Inflammatory macrophage (primary cell): ENCODE measurements around the gene PPM1G.
"Not testable (repeated sequence)": the region's sequence is repeated elsewhere in the genome, so short reads cannot be mapped to it uniquely, and the experiment has no call there.

Experiments used
- DNase-seq, 2 donors: peaks; one replicate each; pipeline ENCODE4 v3.0.0-alpha.2; 2020 to 2022
- total RNA-seq, 18 experiments: gene quantifications; one replicate each; lab custom pipeline; 2026; ENCODE audit warnings: mixed read lengths in 6 of 18, inconsistent platforms in 2 of 18; lab: John Stamatoyannopoulos, UW

PPM1G gene
- total RNA-seq, result 33.4 to 114 (median 81.5) reads per million in 18 experiments

DNA sequence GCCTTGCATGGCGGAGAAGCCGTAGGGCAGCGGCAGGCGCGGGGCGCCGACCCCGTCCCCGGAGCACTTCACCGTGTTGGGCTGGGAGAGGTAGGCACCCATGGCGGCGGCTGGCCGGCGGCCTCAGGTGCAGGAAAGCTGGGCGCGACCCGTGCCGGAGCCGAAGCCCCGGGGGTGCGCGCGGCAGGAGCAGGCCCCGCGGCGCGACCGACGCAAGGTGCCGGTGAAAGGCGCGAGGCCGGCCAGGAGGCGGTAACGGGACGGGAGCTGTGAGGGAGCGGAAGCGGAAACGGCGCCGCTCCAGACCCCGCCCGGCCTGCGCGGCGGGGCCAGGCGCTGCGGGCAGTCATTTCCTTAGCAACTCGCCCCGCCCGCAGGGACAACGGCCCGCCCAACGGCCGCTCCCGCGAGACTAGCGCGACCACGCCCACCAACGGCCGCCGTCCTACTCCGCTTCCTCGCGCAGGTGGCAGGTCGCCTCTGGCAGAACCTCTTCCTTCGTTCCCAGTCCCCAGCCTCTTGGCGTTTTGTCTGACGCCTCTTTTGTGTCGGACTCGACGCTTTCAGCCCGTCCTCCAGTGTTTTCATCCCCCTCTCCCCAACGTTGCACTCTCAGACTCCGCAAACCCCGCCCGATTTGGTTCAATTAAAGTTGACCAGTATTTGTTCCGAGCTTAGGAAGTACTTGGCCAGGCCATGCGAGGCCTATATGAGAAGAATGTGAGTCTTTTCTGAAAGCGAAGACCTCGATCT lies at the start of gene PPM1G:
Gene PPM1G (minus strand): TSS at position 271 of the 753 bp plus-strand sequence. CDS start 169 bp downstream, at position 102.
- DNase-seq, result peak; percentile 95 to 97

- no peak for DNase-seq
Measured at GRCh38 chr2:27453968-27454367, 44.6 kb upstream of the PPM1G start.

DNA sequence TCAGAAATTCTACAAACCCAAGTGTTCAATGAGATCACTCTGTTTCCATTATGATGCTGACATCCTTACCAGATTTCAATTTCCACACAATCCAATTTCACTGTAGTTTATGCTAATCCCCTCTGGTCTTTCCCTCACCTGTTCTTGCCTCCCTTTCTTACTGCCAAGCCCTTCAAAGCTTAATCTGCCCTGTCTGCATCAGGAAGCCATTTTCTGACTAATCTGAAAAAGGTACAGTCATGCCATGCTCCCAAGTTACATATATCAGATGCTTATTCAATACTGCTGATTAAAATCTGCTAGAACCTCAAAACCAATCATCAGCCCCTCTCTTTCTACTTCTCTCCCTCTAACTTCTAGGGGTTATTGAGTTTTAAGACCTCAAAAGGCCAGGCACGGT lies 41.7 kb upstream of the PPM1G start:
- no peak for DNase-seq

- DNase-seq, result peak in 1 of 2 donors; percentile 41
Measured at GRCh38 chr2:27448381-27448780, 39.0 kb upstream of the PPM1G start.

- DNase-seq, result no peak
Measured at GRCh38 chr2:27446057-27446456, 36.7 kb upstream of the PPM1G start.

DNA sequence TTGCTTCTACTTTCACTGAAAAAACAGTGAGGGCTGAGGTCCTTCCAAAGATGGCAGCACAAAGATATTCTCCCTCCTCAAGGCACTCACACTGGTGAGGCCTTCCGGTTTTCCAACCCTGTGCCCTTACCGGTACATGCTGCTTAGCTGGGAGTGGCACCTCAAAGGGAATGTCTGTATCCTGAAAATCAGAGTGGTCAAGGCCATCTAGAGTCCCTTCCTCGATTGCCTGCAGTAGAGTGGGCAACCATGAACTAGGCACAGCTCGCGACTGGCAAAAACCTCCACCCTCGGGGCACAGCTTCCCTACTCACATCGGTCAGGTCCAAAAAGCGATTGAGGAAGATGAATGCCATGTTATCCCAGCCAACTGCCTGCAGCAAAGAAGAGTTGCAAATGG lies 36.2 kb upstream of the PPM1G start:
- DNase-seq, result no peak

DNA sequence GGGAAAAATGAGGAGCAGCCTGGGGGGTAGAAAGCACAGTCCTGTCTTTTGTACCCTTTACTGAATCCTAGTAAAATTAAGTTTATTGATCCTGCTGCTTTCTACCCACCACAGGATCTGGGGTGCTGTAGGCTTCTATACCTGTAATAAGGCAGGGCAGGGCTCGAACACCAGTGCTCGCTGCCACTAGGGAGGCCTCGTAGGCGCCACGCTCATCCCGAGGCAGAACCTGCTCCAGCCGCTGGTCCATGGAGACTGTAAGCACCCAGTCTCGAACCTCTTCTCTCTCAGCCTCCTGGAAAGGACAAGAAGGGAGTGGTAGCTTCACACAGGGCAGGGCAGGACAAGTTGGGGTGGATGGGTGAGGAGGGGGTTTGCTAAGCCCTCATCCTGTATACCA lies 35.8 kb upstream of the PPM1G start:
- DNase-seq, result no peak

DNA sequence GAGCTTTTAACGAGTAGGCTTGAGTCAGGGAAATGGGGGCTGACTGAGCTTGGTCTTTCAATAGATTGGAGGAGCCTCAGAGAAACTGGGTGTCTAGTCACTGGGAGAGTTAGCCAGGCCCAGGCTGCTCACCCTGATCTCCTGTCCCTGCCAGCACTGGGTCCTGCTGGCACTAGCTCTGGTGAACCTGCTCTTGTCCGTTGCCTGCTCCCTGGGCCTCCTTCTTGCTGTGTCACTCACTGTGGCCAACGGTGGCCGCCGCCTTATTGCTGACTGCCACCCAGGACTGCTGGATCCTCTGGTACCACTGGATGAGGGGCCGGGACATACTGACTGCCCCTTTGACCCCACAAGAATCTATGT lies 33.5 kb upstream of the PPM1G start:
- no peak for DNase-seq

- no peak for DNase-seq
Measured at GRCh38 chr2:27441958-27442919, 32.8 kb upstream of the PPM1G start, which contains the start of gene KRTCAP3. TSS of gene KRTCAP3 (plus strand) at chr2:27442381. CDS start at chr2:27442413, 32 bp downstream.

DNA sequence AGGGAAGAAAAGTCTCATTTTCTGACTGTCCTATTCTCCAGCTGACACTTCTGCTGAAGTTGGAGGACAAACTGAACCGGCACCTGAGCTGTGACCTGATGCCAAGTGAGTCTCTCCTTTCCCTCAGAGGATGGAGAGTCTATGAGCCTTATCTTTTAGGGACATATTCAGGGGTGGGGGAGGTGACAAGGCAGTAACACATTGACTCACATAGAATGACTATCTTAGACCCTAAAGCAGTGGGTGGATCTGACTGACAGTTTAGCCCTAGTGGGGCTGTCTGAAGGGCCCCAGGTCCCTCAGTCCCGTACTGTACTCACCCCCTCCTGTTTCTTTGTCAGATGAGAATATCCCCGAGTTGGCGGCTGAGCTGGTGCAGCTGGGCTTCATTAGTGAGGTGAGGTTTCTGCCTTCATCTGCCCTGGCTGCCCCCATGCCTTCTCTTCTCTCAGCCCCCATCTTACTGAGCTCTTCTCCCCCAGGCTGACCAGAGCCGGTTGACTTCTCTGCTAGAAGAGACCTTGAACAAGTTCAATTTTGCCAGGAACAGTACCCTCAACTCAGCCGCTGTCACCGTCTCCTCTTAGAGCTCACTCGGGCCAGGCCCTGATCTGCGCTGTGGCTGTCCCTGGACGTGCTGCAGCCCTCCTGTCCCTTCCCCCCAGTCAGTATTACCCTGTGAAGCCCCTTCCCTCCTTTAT lies 32.0 kb upstream of the PPM1G start:
- DNase-seq, result no peak

DNA sequence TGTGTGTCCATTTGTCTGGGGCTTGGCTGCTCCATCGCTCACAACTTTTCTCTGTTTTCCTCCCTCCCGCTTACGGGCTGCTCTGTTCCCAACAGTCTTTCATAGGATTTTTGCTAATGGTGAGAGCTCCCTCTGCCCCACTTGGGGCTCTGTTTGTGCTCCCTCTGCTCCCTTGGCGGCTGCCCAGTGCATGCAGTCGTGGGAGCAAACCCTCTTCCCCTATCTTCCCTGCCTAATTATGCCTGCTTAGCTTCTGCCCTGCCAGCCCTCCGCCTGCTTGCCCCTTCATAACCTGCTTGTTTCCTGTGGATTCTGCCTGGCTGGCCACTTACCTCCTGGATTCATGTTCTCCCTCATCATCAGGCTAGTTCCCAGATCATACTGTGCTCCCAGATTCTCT lies 26.2 kb upstream of the PPM1G start:
- DNase-seq, result no peak

DNA sequence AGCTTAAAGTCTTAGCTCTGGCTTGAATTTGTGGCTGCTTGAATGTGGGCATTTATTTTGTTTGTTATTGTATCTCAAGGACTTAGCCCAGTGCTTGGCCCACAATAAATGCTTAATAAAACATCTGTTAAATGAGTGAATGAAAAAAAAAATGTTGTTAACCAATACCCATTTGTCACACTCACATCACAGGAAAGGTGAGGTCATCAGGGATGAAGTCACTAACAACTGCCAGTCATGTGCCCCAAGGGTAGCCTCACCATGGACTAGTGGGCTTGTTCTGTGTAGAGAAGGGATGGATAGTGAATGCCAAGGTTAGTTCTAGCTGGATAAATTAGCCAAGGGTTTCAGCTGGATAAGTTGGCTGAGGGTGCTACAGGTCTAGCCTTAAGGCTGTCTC lies 22.0 kb upstream of the PPM1G start:
- DNase-seq, result peak; percentile 70 to 84

GRCh38 chr2:27428978-27429541 lies 19.7 kb upstream of the PPM1G start:
- DNase-seq, result peak; percentile 77 to 93

DNA sequence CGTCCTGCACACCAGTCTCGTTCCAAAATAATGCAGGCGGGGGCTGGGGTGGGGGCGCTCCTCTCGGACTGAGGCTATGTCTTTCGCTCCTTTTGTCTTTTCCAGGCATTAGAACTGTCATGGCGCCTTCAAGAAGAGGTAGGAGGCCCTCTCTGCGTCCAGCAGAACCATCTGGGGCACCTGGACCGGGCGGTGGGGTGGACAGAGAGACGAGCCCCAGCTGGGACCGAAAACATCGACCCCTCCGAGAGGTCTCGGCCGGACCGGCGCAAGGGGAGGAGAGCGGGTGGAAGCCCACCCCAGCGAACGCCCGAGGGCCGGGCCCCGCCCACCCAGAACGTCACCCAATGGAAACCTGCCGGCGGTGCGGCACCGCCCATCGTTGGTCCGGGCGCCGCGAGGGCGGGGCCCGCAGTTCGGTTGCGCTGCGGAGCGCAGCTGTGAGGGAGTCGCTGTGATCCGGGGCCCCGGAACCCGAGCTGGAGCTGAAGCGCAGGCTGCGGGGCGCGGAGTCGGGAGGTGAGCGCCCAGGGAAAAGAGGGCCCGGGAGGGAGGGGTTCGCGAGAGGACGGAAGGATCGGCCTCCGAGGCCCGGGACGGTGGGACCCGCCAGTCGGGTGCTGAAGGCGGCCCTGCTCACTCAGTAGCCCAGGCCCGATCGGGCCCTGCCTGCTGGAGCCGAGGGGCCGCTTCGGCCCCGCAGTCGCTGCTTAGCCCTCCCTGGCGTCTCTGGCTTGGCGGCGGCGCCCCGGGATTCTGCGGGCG lies 19.0 kb upstream of the PPM1G start, which contains the start of gene NRBP1:
Gene NRBP1 (plus strand): TSS at position 419 of the 765 bp plus-strand sequence. CDS start 4,643 bp downstream, outside the sequence.
- DNase-seq, result peak; percentile 92 to 97

DNA sequence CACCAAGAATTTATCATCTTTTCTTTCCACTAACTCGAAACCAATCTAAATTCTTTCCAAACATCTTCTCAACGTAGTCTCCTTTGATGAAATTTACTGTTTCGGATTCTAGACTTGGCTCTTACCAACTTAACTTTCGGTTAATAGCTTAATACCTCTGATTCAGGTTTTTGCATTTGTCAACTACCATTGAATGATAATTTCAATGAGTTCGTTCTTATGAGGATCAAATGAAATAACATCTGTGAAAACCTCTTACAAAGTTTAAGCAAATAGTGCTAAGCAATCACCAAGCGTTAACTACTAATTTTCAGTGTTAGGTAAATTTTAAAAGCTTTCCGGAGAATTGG lies 18.4 kb upstream of the PPM1G start:
- DNase-seq, result no peak

DNA sequence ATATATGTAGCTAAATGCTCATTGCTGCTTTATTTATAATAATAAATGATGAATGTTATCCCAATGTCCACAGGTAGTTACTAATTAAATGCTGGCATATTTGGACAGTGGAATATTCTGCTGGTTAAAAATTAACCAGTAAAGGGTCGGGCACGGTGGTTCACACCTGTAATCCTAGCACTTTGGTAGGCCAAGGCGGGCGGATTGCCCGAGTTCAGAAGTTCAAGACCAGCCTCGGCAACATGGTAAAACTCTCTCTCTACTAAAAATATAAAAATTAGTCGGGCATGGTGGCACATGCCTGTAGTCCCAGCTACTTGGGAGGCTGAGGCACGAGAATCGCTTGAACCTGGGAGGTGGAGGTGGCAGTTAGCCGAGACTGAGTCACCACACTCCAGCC lies 15.6 kb upstream of the PPM1G start:
- not testable (repeated sequence) for DNase-seq

DNA sequence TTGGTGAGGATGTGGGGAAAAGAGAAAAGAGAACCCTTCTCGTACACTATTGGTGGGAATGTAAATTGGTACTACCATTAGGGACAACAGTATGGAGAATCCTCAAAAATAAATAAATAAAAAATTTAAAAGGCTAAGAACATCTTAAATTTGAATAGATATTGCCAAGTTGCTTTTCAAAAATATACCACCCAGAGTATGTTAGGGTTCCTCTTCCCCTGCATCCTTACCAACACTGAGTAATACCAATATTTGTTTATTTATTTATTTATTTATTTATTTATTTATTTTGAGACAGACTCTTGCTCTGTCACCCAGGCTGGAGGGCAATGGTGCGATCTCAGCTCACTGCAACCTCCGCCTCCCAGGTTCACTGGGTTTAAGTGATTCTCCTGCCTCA lies 13.6 kb upstream of the PPM1G start:
- DNase-seq, result no peak

GRCh38 chr2:27421660-27422250 lies 12.4 kb upstream of the PPM1G start:
- no peak for DNase-seq

DNA sequence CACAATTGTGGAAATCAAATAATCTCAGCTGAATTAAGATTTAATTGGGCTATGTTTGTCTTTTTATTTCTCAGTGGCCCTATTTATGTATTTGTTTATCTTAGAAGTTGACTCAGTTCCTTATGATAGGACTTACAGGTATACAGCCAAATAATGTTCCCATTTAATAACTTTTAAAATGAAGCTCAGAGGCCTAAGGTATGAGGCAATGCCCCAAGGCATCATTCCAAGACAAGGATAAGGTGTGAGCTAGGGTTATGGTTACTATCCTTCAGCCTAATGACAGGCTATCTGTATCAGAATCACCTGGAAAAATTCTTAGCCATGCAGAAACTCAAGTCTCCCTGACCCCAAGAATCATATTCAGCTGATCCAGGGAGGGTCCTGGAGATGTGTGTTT lies 11.6 kb upstream of the PPM1G start:
- DNase-seq, result no peak

DNA sequence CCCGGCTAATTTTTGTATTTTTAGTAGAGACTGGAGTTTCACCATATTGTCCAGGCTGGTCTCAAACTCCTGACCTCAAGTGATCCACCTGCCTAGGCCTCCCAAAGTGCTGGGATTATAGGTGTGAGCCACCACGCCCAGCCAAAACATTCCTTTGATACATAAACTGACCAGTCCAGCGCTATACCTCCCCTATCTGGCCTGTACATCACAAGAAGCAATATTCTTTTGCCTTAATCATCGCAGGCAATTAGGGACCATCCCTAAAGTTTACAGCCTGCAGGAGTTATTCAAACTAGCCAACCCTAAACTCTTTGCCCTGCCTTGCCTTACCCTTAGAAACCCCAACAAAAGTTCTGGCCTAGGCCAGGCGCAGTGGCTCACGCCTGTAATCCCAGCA lies 6.8 kb upstream of the PPM1G start:
- DNase-seq, result no peak

DNA sequence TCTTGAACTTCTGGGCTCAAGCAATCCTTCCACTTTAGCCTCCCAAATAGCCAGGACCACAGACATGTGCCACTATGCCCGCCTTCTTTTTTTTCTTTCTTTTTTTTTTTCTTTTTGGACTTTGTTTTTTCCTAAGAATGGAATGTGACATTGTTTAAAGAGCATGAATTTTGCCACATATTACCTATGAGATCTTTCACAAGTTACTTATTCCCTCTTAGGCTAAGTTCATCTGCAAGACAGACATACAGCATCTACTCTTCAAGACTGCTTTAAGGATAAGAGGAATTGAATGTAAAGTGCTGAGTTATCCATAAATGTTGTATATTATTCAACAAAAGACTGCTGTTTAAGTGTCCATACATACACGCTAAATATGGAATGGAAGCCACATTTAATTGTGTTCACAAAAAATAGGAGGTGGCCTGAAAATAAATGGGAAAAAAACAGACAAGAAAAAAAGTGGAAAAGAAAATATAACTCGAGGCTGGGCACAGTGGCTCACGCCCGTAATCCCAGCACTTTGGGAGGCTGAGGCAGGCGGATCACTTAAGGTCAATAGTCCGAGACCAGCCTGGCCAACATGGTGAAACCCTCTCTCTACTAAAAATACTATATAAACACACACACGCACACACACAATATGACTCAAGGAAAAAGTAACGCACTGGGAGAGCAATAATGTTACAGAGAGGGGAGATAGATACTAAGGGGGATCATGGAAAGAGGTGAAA lies 3.2 kb upstream of the PPM1G start:
- DNase-seq, result no peak
